ENCODE data around the gene MGRN1. TPM values are rescaled to one million over a fixed set of nuclear protein-coding genes. Genes with fewer than 3 reads are reported as not detected.

Gene MGRN1
- total and polyA plus RNA-seq, 2 donors (not counting 1 experiment from before 2014, with no cell fraction given), result 5.4 to 26.1 TPM

- H3K27me3 ChIP-seq (ENCODE audit: control insufficient read depth, insufficient read depth, low read length), result peaks cover 4% of the 10 kb centered on the region
- TF ChIP-seq EZH2 (IDR thresholded peaks at IDR 0.05; ENCODE audit: low read length, missing control alignments) (no peak), CTCF (conservative IDR thresholded peaks at IDR 0.05 in 1 of 2, IDR thresholded peaks at IDR 0.05 in 1 of 2; ENCODE audit: low read depth in 1 of 2, low read length in 2 of 2) (no peak)
- DNase-seq (ENCODE audit: low read depth in 2 of 2), result no peak
These were observed 18.3 kb upstream of the MGRN1 start for GRCh38 chr16:4606354-4606753.

DNA sequence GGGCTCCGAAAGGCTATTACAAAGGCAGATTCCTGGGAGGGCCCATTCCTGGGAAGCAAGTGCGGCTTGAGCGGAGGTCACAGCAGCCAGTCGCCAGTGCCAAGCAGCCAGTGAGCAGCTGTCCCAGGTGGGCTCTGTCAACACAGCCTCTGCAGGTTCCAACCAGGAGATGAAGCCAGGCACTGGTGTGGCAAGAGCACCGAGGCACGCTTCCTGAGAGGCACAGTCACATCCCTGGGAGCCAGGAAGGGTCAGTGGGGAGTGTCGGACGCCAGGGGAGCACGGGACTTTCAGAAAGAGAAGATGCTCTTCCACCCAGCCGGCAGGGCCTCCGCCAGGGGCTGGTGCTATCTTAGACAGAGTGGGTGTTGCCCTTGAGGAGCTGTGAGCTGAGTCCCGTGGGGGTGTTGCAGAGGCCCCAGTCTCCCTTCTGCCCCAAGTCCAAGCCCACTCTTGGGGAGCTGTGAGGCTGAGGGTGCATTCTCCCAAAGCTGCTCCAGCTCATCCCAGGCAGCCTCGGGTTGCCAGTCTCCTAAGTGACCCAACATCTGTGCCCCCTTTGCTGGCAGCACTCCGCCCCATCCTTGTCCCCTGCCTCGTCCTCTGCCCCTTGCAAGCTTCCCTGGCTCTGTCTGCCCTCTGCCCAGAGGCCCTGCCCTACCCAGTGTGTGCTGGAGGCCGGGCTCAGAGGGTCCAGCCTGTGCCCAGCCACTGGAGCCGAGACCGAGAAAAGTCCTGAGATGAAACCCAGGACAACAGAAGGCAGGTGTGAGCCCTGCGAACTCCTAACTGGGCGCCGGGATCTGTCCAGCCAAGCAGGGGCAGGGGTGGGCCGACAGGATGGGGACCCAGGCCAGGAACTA is 16.6 kb upstream of the MGRN1 start:
- peaks cover 14% of the 10 kb centered on the region for H3K79me2 ChIP-seq (ENCODE audit: control insufficient read depth, insufficient read depth, low read length)
- no peak overlapping the region for H2AFZ ChIP-seq (ENCODE audit: low read length)
- no peaks in the 10 kb centered on the region for H4K20me1 ChIP-seq (ENCODE audit: control insufficient read depth, extremely low read depth, insufficient read depth, low read length)
- DNase-seq (ENCODE audit: low read depth in 2 of 2), result no peak
- H3K27ac ChIP-seq (ENCODE audit: insufficient read depth, low read length), result no peak overlapping the region
- H3K9ac ChIP-seq (ENCODE audit: insufficient read depth, low read length), result no peak overlapping the region
- H3K36me3 ChIP-seq (ENCODE audit: control insufficient read depth, insufficient read depth, low read length), result peaks cover 5% of the 10 kb centered on the region
- H3K9me3 ChIP-seq (ENCODE audit: control insufficient read depth, insufficient read depth, low read depth, low read length), result no peaks in the 10 kb centered on the region
- H3K4me3 ChIP-seq (replicated peaks in 1 of 4; ENCODE audit: control extremely low read depth in 1 of 4, insufficient read depth in 1 of 4, low read depth in 3 of 4, low read length in 4 of 4), result no peak overlapping the region
- H3K4me2 ChIP-seq (ENCODE audit: extremely low read depth, insufficient read depth, low read length), result no peak overlapping the region
- TF ChIP-seq CTCF (conservative IDR thresholded peaks at IDR 0.05 in 1 of 2, IDR thresholded peaks at IDR 0.05 in 1 of 2; ENCODE audit: low read depth in 1 of 2, low read length in 2 of 2), result no peak
- TF ChIP-seq EZH2 (IDR thresholded peaks at IDR 0.05; ENCODE audit: low read length, missing control alignments), result no peak
- H3K4me1 ChIP-seq (ENCODE audit: control insufficient read depth, extremely low read depth, insufficient read depth, low read length), result peaks cover 3% of the 10 kb centered on the region
- no peaks in the 10 kb centered on the region for H3K27me3 ChIP-seq (ENCODE audit: control insufficient read depth, insufficient read depth, low read length)

More at GRCh38 chr16:4606354-4606753, 18.3 kb upstream of the MGRN1 start:
- H3K4me2 ChIP-seq (ENCODE audit: extremely low read depth, insufficient read depth, low read length), result no peak overlapping the region
- no peak overlapping the region for H3K27ac ChIP-seq (ENCODE audit: insufficient read depth, low read length)
- no peaks in the 10 kb centered on the region for H3K9me3 ChIP-seq (ENCODE audit: control insufficient read depth, insufficient read depth, low read depth, low read length)
- H3K36me3 ChIP-seq (ENCODE audit: control insufficient read depth, insufficient read depth, low read length), result peaks cover 5% of the 10 kb centered on the region
- no peak overlapping the region for H3K9ac ChIP-seq (ENCODE audit: insufficient read depth, low read length)
- no peak overlapping the region for H2AFZ ChIP-seq (ENCODE audit: low read length)
- peaks cover 2% of the 10 kb centered on the region for H3K79me2 ChIP-seq (ENCODE audit: control insufficient read depth, insufficient read depth, low read length)
- H3K4me3 ChIP-seq (replicated peaks in 1 of 4; ENCODE audit: control extremely low read depth in 1 of 4, insufficient read depth in 1 of 4, low read depth in 3 of 4, low read length in 4 of 4), result no peak overlapping the region
- no peaks in the 10 kb centered on the region for H4K20me1 ChIP-seq (ENCODE audit: control insufficient read depth, extremely low read depth, insufficient read depth, low read length)
- H3K4me1 ChIP-seq (ENCODE audit: control insufficient read depth, extremely low read depth, insufficient read depth, low read length), result no peaks in the 10 kb centered on the region

GRCh38 chr16:4608704-4608980 is 16.0 kb upstream of the MGRN1 start:
- TF ChIP-seq EZH2 (IDR thresholded peaks at IDR 0.05; ENCODE audit: low read length, missing control alignments) (no peak), CTCF (conservative IDR thresholded peaks at IDR 0.05 in 1 of 2, IDR thresholded peaks at IDR 0.05 in 1 of 2; ENCODE audit: low read depth in 1 of 2, low read length in 2 of 2) (no peak)
- Histone ChIP-seq H3K4me2 (ENCODE audit: extremely low read depth, insufficient read depth, low read length) (no peak overlapping the region), H3K36me3 (ENCODE audit: control insufficient read depth, insufficient read depth, low read length) (peaks cover 5% of the 10 kb centered on the region), H3K27ac (ENCODE audit: insufficient read depth, low read length) (no peak overlapping the region), H4K20me1 (ENCODE audit: control insufficient read depth, extremely low read depth, insufficient read depth, low read length) (no peaks in the 10 kb centered on the region), H3K4me3 (replicated peaks in 1 of 4; ENCODE audit: control extremely low read depth in 1 of 4, insufficient read depth in 1 of 4, low read depth in 3 of 4, low read length in 4 of 4) (no peak overlapping the region), H3K4me1 (ENCODE audit: control insufficient read depth, extremely low read depth, insufficient read depth, low read length) (peaks cover 4% of the 10 kb centered on the region), H3K27me3 (ENCODE audit: control insufficient read depth, insufficient read depth, low read length) (no peaks in the 10 kb centered on the region), H3K79me2 (ENCODE audit: control insufficient read depth, insufficient read depth, low read length) (peaks cover 20% of the 10 kb centered on the region), H2AFZ (ENCODE audit: low read length) (no peak overlapping the region), H3K9ac (ENCODE audit: insufficient read depth, low read length) (no peak overlapping the region), H3K9me3 (ENCODE audit: control insufficient read depth, insufficient read depth, low read depth, low read length) (no peaks in the 10 kb centered on the region)
- DNase-seq (ENCODE audit: low read depth in 2 of 2), result no peak

Data from fibroblast of lung (primary cell).